LNCaP clone FGC (cell line): Measurements from ENCODE around the gene AP3B1.
A peak's percentile ranks its signal among the peaks of the same experiment; 100 is the strongest.

Experiments
- DNase-seq: peaks from one replicate; pipeline ENCODE4 v3.0.0-alpha.2; 2011; ENCODE audit warnings: low read depth
- H3K4me3 ChIP-seq: 2 replicates; pipeline ENCODE4 v1.5.1; 2011; ENCODE audit warnings: mild to moderate bottlenecking, low read depth, low read length, control low read depth
- CTCF ChIP-seq: IDR thresholded peaks from 2 replicates; pipeline ENCODE4 v1.5.1; 2012; ENCODE audit warnings: mild to moderate bottlenecking; ENCODE audit not compliant: control insufficient read depth, insufficient read depth; ENCODE audit errors: extremely low read depth

AP3B1 gene

GRCh38 chr5:78064941-78065472 is 229.5 kb downstream of the AP3B1 start:
- H3K4me3 ChIP-seq = no peak overlapping the region
- no peak for TF ChIP-seq CTCF
- DNase-seq = no peak

GRCh38 chr5:78063495-78063894 is 231.0 kb downstream of the AP3B1 start:
- H3K4me3 ChIP-seq = no peak overlapping the region
- no peak for DNase-seq
- no peak for TF ChIP-seq CTCF

- H3K4me3 ChIP-seq = no peak overlapping the region
- no peak for TF ChIP-seq CTCF
- DNase-seq = no peak
Observed at GRCh38 chr5:78062645-78063044, 231.9 kb downstream of the AP3B1 start.

GRCh38 chr5:78060421-78060820 is 234.1 kb downstream of the AP3B1 start:
- H3K4me3 ChIP-seq = no peak overlapping the region
- DNase-seq = peak; percentile 41
- no peak for TF ChIP-seq CTCF

GRCh38 chr5:78058625-78059024 is 235.9 kb downstream of the AP3B1 start:
- H3K4me3 ChIP-seq = no peak overlapping the region
- TF ChIP-seq CTCF = no peak
- no peak for DNase-seq

- DNase-seq = no peak
Observed at GRCh38 chr5:78056901-78057514, 237.5 kb downstream of the AP3B1 start.

More at GRCh38 chr5:78056901-78057514, 237.5 kb downstream of the AP3B1 start:
- TF ChIP-seq CTCF = peak; percentile 3; the same call in 1 of the 2 replicates
- H3K4me3 ChIP-seq = no peak overlapping the region
